ENCODE measurements around the gene PDZRN3.

PDZRN3 gene

GRCh38 chr3:73549051-73549600 lies 75.6 kb downstream of the PDZRN3 start:
- DNase-seq (ENCODE audit: low read depth, low spot score) = no peak
- ChIA-PET POLR2A (no interaction called here), CTCF (interaction anchor here (1.6 to 4.9 kb wide), 2 partner anchors 12 to 42 kb away, joined by 4 to 27 read pairs; no protein-coding TSS in a partner anchor)
- no peak overlapping the region for H3K4me3 ChIP-seq (ENCODE audit: low read depth, low read length)
- TF ChIP-seq, protein P1, sequence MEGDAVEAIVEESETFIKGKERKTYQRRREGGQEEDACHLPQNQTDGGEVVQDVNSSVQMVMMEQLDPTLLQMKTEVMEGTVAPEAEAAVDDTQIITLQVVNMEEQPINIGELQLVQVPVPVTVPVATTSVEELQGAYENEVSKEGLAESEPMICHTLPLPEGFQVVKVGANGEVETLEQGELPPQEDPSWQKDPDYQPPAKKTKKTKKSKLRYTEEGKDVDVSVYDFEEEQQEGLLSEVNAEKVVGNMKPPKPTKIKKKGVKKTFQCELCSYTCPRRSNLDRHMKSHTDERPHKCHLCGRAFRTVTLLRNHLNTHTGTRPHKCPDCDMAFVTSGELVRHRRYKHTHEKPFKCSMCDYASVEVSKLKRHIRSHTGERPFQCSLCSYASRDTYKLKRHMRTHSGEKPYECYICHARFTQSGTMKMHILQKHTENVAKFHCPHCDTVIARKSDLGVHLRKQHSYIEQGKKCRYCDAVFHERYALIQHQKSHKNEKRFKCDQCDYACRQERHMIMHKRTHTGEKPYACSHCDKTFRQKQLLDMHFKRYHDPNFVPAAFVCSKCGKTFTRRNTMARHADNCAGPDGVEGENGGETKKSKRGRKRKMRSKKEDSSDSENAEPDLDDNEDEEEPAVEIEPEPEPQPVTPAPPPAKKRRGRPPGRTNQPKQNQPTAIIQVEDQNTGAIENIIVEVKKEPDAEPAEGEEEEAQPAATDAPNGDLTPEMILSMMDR (IDR thresholded peaks at IDR 0.05; ENCODE audit: insufficient read depth, low read length, missing control alignments) = no peak

DNA sequence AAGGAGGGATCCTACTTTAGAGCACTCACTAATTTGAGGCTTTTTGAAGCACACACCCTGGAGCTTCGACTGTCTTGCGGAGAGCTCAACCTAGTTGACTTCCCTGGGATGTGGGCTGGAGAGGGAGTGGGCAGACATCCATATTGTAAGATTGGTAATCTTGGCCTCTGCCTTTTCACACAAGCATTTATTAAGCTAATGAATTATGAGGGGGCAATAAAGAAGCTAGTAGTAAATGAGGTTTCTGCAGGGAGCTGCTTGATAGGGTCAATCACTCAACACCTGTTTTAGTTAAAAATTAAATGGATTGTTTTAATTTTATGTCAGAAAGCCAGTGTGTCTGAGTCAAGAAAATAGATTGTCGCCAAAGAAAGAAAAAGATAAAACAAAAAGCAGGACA lies 76.3 kb downstream of the PDZRN3 start:
- POLR2A ChIA-PET = interaction anchor here (0.9 to 2.3 kb wide), 5 partner anchors 10 to 76 kb away, joined by 4 to 24 read pairs (median 7); partner anchors contain the start of gene PDZRN3

GRCh38 chr3:73547427-73548248 lies 77.1 kb downstream of the PDZRN3 start:
- ChIA-PET CTCF (interaction anchor here (1.2 to 4.9 kb wide), 10 partner anchors 9 to 301 kb away, joined by 3 to 27 read pairs (median 6); partner anchors contain the start of gene PDZRN3), POLR2A (interaction anchor here (0.7 to 2.3 kb wide), 11 partner anchors 9 to 476 kb away, joined by 3 to 24 read pairs (median 5); partner anchors contain the start of gene PDZRN3)
- peak; percentile 91 for DNase-seq (ENCODE audit: low read depth, low spot score)
- H3K4me3 ChIP-seq (ENCODE audit: low read depth, low read length) = peak overlapping the region; percentile 25; the same call in 1 of the 2 replicates
- TF ChIP-seq, protein P1 (IDR thresholded peaks at IDR 0.05; ENCODE audit: insufficient read depth, low read length, missing control alignments) = no peak

More for the DNA sequence above, 76.3 kb downstream of the PDZRN3 start:
- TF ChIP-seq, protein P1 (IDR thresholded peaks at IDR 0.05; ENCODE audit: insufficient read depth, low read length, missing control alignments) = no peak
- CTCF ChIA-PET = interaction anchor here (1.4 to 4.9 kb wide), 6 partner anchors 8 to 41 kb away, joined by 4 to 27 read pairs (median 6); no protein-coding TSS in a partner anchor
- no peak for DNase-seq (ENCODE audit: low read depth, low spot score)
- no peak overlapping the region for H3K4me3 ChIP-seq (ENCODE audit: low read depth, low read length)

- ChIA-PET POLR2A (interaction anchor here (0.7 to 2.3 kb wide), 10 partner anchors 10 to 476 kb away, joined by 3 to 24 read pairs (median 6); partner anchors contain the start of gene PDZRN3), CTCF (interaction anchor here (0.9 to 4.9 kb wide), 12 partner anchors 9 to 302 kb away, joined by 3 to 27 read pairs (median 5); partner anchors contain the start of gene PDZRN3)
- peak; percentile 91 for DNase-seq (ENCODE audit: low read depth, low spot score)
- H3K4me3 ChIP-seq (ENCODE audit: low read depth, low read length) = no peak overlapping the region
- TF ChIP-seq, protein P1 (IDR thresholded peaks at IDR 0.05; ENCODE audit: insufficient read depth, low read length, missing control alignments) = no peak
Observed at GRCh38 chr3:73546961-73547360, 77.8 kb downstream of the PDZRN3 start.

GRCh38 chr3:73543412-73543811 lies 81.3 kb downstream of the PDZRN3 start:
- TF ChIP-seq, protein P1 (IDR thresholded peaks at IDR 0.05; ENCODE audit: insufficient read depth, low read length, missing control alignments) = no peak
- ChIA-PET POLR2A (no interaction called here), CTCF (interaction anchor here (0.7 to 1.0 kb wide), 2 partner anchors 23 to 35 kb away, joined by 3 to 5 read pairs; no protein-coding TSS in a partner anchor)
- DNase-seq (ENCODE audit: low read depth, low spot score) = no peak
- no peak overlapping the region for H3K4me3 ChIP-seq (ENCODE audit: low read depth, low read length)

Measured in AG04449 (cell line).